OCI-LY3 (cell line): ENCODE results near the gene SDK1.

Experiments used
- H2AFZ ChIP-seq: fragments of 200-600, 300-600 bp; shearing (Covaris generic); 2 replicates; pipeline ENCODE4 v1.6.0; 2014; ENCODE audit warnings: antibody characterized with exemption, low read depth, low read length
- H3K27ac ChIP-seq: fragments of 200-600, 300-600 bp; sonication (generic); 2 replicates; pipeline ENCODE4 v1.5.1; 2014; ENCODE audit warnings: mild to moderate bottlenecking, low read length, moderate library complexity, mixed read lengths
- H3K27me3 ChIP-seq: fragments of 200-600, 300-600 bp; sonication (generic); 2 replicates; pipeline ENCODE4 v1.6.1; 2014; ENCODE audit warnings: low read depth, low read length, mixed read lengths
- H3K36me3 ChIP-seq: fragments of 200-600, 300-600 bp; sonication (generic); replicated peaks from 2 replicates; pipeline ENCODE3; 2014; ENCODE audit warnings: low read depth, low read length, mixed read lengths
- H3K4me1 ChIP-seq: fragments of 300-600, 200-600 bp; sonication (generic); 2 replicates; pipeline ENCODE4 v1.6.1; 2014; ENCODE audit warnings: low read length, mixed read lengths
- H3K4me2 ChIP-seq: fragments of 200-600, 300-600 bp; sonication (generic); 2 replicates; pipeline ENCODE4 v1.6.1; 2014; ENCODE audit warnings: low read length, mixed read lengths
- H3K4me3 ChIP-seq: fragments of 300-600, 200-600 bp; sonication (generic); 2 replicates; pipeline ENCODE4 v1.5.1; 2014; ENCODE audit warnings: antibody characterized with exemption, mild to moderate bottlenecking, low read length, moderate library complexity
- H3K79me2 ChIP-seq: fragments of 300-600, 200-600 bp; shearing (Covaris generic); 2 replicates; pipeline ENCODE4 v1.6.1; 2014; ENCODE audit warnings: mild to moderate bottlenecking, low read length, mixed read lengths
- H3K9ac ChIP-seq: fragments of 300-600, 200-600 bp; shearing (Covaris generic); 2 replicates; pipeline ENCODE4 v1.6.0; 2014; ENCODE audit warnings: mild to moderate bottlenecking, low read length, moderate library complexity
- H3K9me3 ChIP-seq: fragments of 200-600, 300-600 bp; shearing (Covaris generic); 2 replicates; pipeline ENCODE4 v1.6.1; 2014; ENCODE audit warnings: low read length, mixed read lengths; ENCODE audit not compliant: insufficient read depth
- H4K20me1 ChIP-seq: fragments of 200-600, 300-600 bp; sonication (generic); 2 replicates; pipeline ENCODE4 v1.6.1; 2016; ENCODE audit warnings: low read length, mixed read lengths; ENCODE audit not compliant: insufficient read depth
- EZH2phosphoT487 ChIP-seq: fragments of 200-600 bp; shearing (Covaris generic); IDR thresholded peaks from 2 replicates; pipeline ENCODE4 v1.6.1; 2018; ENCODE audit warnings: antibody characterized with exemption, mixed run types, low read depth
- TF ChIP-seq, protein P1 (sequence below): fragments of 200-600, 300-600 bp; sonication (generic); IDR thresholded peaks from 2 replicates; pipeline ENCODE4 v1.5.1; 2014; ENCODE audit warnings: antibody characterized with exemption, low read length, low read depth

The SDK1 gene

DNA sequence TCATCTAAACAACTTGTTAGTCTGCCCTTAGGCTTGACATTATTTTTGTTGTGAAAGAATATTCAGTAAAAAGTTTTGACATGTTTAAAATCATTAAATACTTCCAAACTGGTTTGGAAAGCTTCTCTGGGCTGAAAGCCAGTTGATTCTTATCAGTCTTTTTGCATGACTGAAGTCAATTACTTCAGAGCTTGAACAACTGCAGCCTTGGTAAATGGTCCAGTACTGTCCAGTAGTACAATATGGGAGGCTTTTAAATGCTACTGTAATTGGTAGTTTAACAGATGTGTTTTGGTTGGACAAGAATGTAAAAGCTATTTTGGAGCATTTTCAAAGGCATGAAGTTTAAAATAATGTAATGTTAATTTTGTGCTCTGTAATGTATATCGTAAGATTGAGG lies 103.4 kb downstream of the SDK1 start:
- no peak overlapping the region for H3K9ac ChIP-seq
- H3K4me3 ChIP-seq: no peak overlapping the region
- no peaks in the 10 kb centered on the region for H4K20me1 ChIP-seq
- TF ChIP-seq, protein P1, sequence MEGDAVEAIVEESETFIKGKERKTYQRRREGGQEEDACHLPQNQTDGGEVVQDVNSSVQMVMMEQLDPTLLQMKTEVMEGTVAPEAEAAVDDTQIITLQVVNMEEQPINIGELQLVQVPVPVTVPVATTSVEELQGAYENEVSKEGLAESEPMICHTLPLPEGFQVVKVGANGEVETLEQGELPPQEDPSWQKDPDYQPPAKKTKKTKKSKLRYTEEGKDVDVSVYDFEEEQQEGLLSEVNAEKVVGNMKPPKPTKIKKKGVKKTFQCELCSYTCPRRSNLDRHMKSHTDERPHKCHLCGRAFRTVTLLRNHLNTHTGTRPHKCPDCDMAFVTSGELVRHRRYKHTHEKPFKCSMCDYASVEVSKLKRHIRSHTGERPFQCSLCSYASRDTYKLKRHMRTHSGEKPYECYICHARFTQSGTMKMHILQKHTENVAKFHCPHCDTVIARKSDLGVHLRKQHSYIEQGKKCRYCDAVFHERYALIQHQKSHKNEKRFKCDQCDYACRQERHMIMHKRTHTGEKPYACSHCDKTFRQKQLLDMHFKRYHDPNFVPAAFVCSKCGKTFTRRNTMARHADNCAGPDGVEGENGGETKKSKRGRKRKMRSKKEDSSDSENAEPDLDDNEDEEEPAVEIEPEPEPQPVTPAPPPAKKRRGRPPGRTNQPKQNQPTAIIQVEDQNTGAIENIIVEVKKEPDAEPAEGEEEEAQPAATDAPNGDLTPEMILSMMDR: no peak
- TF ChIP-seq EZH2phosphoT487: no peak
- H3K4me1 ChIP-seq: no peaks in the 10 kb centered on the region
- no peak overlapping the region for H3K27ac ChIP-seq
- H3K27me3 ChIP-seq: no peaks in the 10 kb centered on the region
- H2AFZ ChIP-seq: no peak overlapping the region
- no peaks in the 10 kb centered on the region for H3K9me3 ChIP-seq
- no peaks in the 10 kb centered on the region for H3K36me3 ChIP-seq
- H3K79me2 ChIP-seq: no peaks in the 10 kb centered on the region
- H3K4me2 ChIP-seq: no peak overlapping the region

DNA sequence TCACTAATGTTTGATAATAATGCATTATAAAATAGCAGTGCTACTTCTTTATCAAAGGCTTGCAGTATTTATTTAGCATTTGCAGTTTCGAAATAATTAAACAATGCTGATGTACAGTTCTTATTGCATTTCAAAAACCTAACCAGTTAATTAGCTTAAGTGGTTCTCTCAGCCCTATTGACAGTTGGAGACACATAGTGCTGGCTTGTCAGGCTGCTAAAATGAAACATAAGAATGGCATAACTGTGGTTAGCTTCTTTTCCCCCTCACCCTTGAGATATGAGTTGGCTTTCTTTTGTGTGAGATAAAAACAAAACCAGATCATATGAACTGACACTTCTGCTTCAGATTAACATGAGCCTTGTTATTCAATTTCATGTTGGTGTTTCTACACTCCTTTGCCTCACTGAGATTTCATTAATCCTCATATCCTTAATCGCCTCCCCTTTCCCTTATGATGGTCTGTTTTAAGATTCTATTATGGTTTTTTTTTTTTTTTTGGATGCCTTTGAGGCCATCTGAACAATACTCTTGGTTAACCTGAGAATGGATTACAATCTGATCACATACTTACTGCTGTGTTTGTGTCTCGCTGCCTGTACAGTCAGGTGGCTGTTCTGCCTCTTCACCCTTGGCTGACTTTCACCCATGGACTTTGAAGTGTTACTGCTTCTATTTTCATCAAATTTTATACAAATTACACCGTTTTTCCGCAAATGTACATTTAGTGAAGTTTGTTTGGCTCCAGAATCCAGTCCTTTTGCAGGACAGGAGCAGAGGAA lies 108.0 kb downstream of the SDK1 start:
- no peak for TF ChIP-seq EZH2phosphoT487
- TF ChIP-seq, protein P1: no peak
- Histone ChIP-seq H3K9ac (no peak overlapping the region), H3K4me3 (no peak overlapping the region), H3K4me2 (no peak overlapping the region), H3K9me3 (no peaks in the 10 kb centered on the region), H3K27me3 (no peaks in the 10 kb centered on the region), H3K4me1 (no peaks in the 10 kb centered on the region), H3K79me2 (no peaks in the 10 kb centered on the region), H4K20me1 (no peaks in the 10 kb centered on the region), H3K36me3 (no peaks in the 10 kb centered on the region), H3K27ac (no peak overlapping the region), H2AFZ (no peak overlapping the region)

DNA sequence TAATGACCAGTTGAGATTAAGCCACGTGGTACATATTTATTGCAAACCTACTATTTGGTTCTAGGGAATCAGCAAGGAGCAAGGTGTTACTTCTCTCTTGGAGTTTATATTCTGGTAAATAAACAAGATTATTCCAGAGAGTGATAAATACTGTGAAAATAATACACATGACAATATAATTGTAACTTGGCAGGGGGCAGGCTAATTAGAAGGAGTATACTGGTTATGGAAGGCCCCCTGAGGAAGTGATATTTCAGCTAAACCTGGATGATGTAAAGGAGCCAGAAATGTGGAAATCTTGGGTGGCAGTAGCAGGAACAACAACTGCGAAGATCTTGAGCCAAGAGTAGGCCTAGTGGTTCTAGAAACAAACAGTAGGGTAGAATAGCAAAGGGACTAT lies 111.8 kb downstream of the SDK1 start:
- no peaks in the 10 kb centered on the region for H3K79me2 ChIP-seq
- TF ChIP-seq, protein P1: no peak
- no peak for TF ChIP-seq EZH2phosphoT487
- H3K4me2 ChIP-seq: no peak overlapping the region
- no peak overlapping the region for H3K4me3 ChIP-seq
- H3K27ac ChIP-seq: no peak overlapping the region
- H3K36me3 ChIP-seq: no peaks in the 10 kb centered on the region
- H2AFZ ChIP-seq: no peak overlapping the region
- H3K9ac ChIP-seq: no peak overlapping the region
- no peaks in the 10 kb centered on the region; the same call in 1 of the 2 replicates for H3K27me3 ChIP-seq
- no peaks in the 10 kb centered on the region for H4K20me1 ChIP-seq
- H3K4me1 ChIP-seq: no peaks in the 10 kb centered on the region
- H3K9me3 ChIP-seq: no peaks in the 10 kb centered on the region

DNA sequence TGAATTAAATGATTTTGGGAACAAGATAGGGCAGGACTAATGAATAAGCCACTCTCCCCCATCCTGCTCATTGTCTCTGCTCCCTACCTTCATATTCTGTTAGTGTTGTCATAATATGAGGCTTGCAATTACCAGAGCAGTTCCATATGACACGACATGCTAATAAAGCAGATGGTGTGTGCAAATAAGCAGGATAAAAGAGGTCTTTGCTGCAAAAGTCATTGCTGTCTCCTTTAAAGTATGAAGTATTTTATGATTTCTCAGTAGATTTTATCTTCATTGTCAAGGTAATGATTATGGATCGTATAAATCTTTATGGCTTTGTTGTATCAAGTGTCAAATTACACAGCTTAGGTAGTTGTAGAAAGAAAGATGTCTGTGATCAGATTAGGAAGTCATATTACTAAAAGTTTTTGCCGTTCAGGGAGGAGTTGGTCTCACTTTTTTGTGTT lies 114.8 kb downstream of the SDK1 start:
- Histone ChIP-seq H3K9me3 (no peaks in the 10 kb centered on the region), H3K9ac (no peak overlapping the region)

More for the DNA sequence above, 114.8 kb downstream of the SDK1 start:
- Histone ChIP-seq H3K79me2 (no peaks in the 10 kb centered on the region), H3K4me3 (no peak overlapping the region), H3K4me1 (no peaks in the 10 kb centered on the region), H2AFZ (no peak overlapping the region), H3K27ac (no peak overlapping the region), H4K20me1 (no peaks in the 10 kb centered on the region), H3K36me3 (no peaks in the 10 kb centered on the region), H3K4me2 (no peak overlapping the region), H3K27me3 (no peaks in the 10 kb centered on the region; the same call in 1 of the 2 replicates)
- no peak for TF ChIP-seq EZH2phosphoT487
- TF ChIP-seq, protein P1: no peak
